Tibial nerve (tissue), 4 donors: ENCODE results near the gene GAS5. TPM values are rescaled to one million over a fixed set of nuclear protein-coding genes. Genes with fewer than 3 reads are reported as not detected.

Source experiments
- DNase-seq, 2 donors: peaks; one replicate each; pipeline ENCODE4 v3.0.0-alpha.2; 2019; ENCODE audit warnings: low spot score in 2 of 2
- H3K27ac ChIP-seq, 4 donors: fragments of 200-600 bp; sonication (generic) in 3 of 4; one replicate each; pipeline ENCODE4 v1.5.1; 2017 to 2019; ENCODE audit warnings: mild to moderate bottlenecking in 1 of 4
- H3K27me3 ChIP-seq, 2 donors: fragments of 200-600 bp; sonication (generic) in 1 of 2; one replicate each; pipeline versions ENCODE4 v1.5.1 to v1.6.0; 2017 to 2019
- H3K36me3 ChIP-seq, 3 donors: fragments of 200-600 bp; sonication (generic); one replicate each; pipeline ENCODE4 v1.5.1; 2018 to 2019
- H3K4me1 ChIP-seq, 4 donors: fragments of 200-600 bp; sonication (generic) in 3 of 4; one replicate each; pipeline ENCODE4 v1.5.1; 2017 to 2019
- H3K4me3 ChIP-seq, 4 donors: fragments of 200-600 bp; sonication (generic) in 3 of 4; one replicate each; pipeline ENCODE4 v1.5.1; 2017 to 2019; ENCODE audit warnings: mild to moderate bottlenecking in 1 of 4, moderate library complexity in 1 of 4
- H3K9me3 ChIP-seq, 4 donors: fragments of 200-600 bp; sonication (generic) in 3 of 4; one replicate each; pipeline ENCODE4 v1.5.1; 2017 to 2019
- EP300 ChIP-seq, 2 donors: sonication (generic); formaldehyde crosslinking; IDR thresholded peaks; one replicate each; pipeline ENCODE4 v1.6.1; 2017; ENCODE audit warnings: antibody characterized with exemption in 2 of 2, mild to moderate bottlenecking in 1 of 2
- POLR2A ChIP-seq, 2 donors: fragments of 450-650 bp; IDR thresholded peaks; one replicate each; pipeline ENCODE4 v1.6.1; 2017; ENCODE audit warnings: antibody characterized with exemption in 2 of 2, mild to moderate bottlenecking in 2 of 2, moderate library complexity in 2 of 2
- WGBS, 2 donors: methylation state at CpG; one replicate each; pipeline ENCODE4 v1.1.5; 2018; 5-methylcytosine and 5-hydroxymethylcytosine counted together
- total RNA-seq, 4 donors: library from RNA; depleted of rRNA; stranded (reverse); fragments of >200 nt; gene quantifications; one replicate each; pipeline ENCODE4 v1.1.0, GENCODE V29; 2016
- TF ChIP-seq, protein P1 (sequence below), 5 experiments: fragments of 200-600 bp in 3 of 5; fragments of 450-650 bp in 2 of 5; sonication (generic) in 3 of 5; IDR thresholded peaks; one replicate each; pipeline ENCODE4 v1.5.1; 2016 to 2019; ENCODE audit warnings: antibody characterized with exemption in 5 of 5, mild to moderate bottlenecking in 3 of 5, moderate library complexity in 2 of 5

Gene GAS5
- total RNA-seq, 4 donors from 2014 or later: 348 to 615 (median 564) TPM

DNA sequence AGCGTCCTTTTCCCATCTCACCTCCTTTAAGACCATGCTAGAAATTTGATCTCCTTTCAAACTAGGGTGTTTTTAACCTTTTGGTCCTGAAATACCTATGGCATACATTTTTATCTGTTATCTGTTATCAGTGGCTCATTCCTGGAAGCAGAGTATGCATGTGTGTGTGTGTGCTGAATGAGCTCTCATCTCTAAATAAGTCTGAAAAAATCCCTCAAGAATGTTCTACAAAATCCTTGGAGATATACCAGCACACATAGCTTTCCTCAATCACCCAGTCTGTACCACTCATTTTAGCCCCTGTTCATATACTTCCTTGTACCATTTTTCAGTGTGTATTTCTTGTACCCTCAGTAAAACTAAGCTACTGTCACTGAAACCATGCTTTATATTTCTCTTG lies 49.3 kb downstream of the GAS5 start:
- WGBS, 2 donors: 92 to 94% methylated on average over 1 of the region's 1 CpG

More for the DNA sequence above, 49.3 kb downstream of the GAS5 start:
- Histone ChIP-seq H3K4me3 (no peak overlapping the region), H3K27ac (no peak overlapping the region), H3K9me3 (no peaks in the 10 kb centered on the region), H3K36me3 (no peaks in the 10 kb centered on the region), H3K27me3 (no peaks in the 10 kb centered on the region), H3K4me1 (peaks cover 0 to 9% (median 4%) of the 10 kb centered on the region in 4 donors)
- TF ChIP-seq POLR2A (IDR thresholded peaks at IDR 0.05) (no peak), EP300 (IDR thresholded peaks at IDR 0.05) (no peak)
- TF ChIP-seq, protein P1, sequence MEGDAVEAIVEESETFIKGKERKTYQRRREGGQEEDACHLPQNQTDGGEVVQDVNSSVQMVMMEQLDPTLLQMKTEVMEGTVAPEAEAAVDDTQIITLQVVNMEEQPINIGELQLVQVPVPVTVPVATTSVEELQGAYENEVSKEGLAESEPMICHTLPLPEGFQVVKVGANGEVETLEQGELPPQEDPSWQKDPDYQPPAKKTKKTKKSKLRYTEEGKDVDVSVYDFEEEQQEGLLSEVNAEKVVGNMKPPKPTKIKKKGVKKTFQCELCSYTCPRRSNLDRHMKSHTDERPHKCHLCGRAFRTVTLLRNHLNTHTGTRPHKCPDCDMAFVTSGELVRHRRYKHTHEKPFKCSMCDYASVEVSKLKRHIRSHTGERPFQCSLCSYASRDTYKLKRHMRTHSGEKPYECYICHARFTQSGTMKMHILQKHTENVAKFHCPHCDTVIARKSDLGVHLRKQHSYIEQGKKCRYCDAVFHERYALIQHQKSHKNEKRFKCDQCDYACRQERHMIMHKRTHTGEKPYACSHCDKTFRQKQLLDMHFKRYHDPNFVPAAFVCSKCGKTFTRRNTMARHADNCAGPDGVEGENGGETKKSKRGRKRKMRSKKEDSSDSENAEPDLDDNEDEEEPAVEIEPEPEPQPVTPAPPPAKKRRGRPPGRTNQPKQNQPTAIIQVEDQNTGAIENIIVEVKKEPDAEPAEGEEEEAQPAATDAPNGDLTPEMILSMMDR (IDR thresholded peaks at IDR 0.05): no peak
- DNase-seq: no peak

Other genes starting within 250 kb of the GAS5 start
- not detected for gene TEX50, start 232.7 kb downstream of the GAS5 start, total RNA-seq
- 1 to 10 TPM in 2 of 4 donors, under 1 TPM in 1, not detected in 1; 0.44 to 1.8 (median 1.7) TPM for gene ANKRD45, start 198.1 kb downstream of the GAS5 start, total RNA-seq
- gene KLHL20, start 153.0 kb downstream of the GAS5 start, total RNA-seq: 10 to 100 TPM; 19.2 to 64.9 (median 34.6) TPM
- 10 to 100 TPM; 10.4 to 18.8 (median 12.3) TPM for gene DARS2, start 43.3 kb downstream of the GAS5 start, total RNA-seq
- gene CENPL, start 43.1 kb downstream of the GAS5 start, total RNA-seq: 1 to 10 TPM; 4.2 to 8.1 (median 5.1) TPM
- gene ZBTB37, start 391 bp upstream of the GAS5 start, total RNA-seq: 10 to 100 TPM; 11.7 to 17.0 (median 13.7) TPM
- not detected for gene SERPINC1, start 49.3 kb upstream of the GAS5 start, total RNA-seq
- gene RC3H1, start 154.4 kb upstream of the GAS5 start, total RNA-seq: 10 to 100 TPM; 19.7 to 26.2 (median 22.9) TPM